Measurements from ENCODE around the gene SBNO2.
"Not testable (repeated sequence)": the region's sequence is repeated elsewhere in the genome, so short reads cannot be mapped to it uniquely, and the experiment has no call there.

Gene SBNO2

GRCh38 chr19:1208830-1209229 is 34.8 kb upstream of the SBNO2 start:
- DNase-seq, result not testable (repeated sequence)

- DNase-seq, result peak in 3 of 4 experiments; percentile 52 to 72 (median 71)
Observed at GRCh38 chr19:1206864-1207450, 32.9 kb upstream of the SBNO2 start.

- DNase-seq, result peak in 2 of 4 experiments; percentile 35 to 55
Observed at GRCh38 chr19:1206150-1206863, 32.2 kb upstream of the SBNO2 start.

GRCh38 chr19:1205114-1206099 is 31.3 kb upstream of the SBNO2 start, which contains the start of gene STK11:
Gene STK11, plus strand, starts transcription at chr19:1205778. Its CDS starts 1,136 bp downstream, at chr19:1206914.
- peak; percentile 99 to 100 (median 100) for DNase-seq

- not testable (repeated sequence) for DNase-seq
Observed at GRCh38 chr19:1200614-1201013, 26.5 kb upstream of the SBNO2 start.

GRCh38 chr19:1199531-1199930 is 25.5 kb upstream of the SBNO2 start:
- no peak for DNase-seq

- DNase-seq, result no peak
Observed at GRCh38 chr19:1189419-1189818, 15.4 kb upstream of the SBNO2 start.

GRCh38 chr19:1183543-1184172 is 9.6 kb upstream of the SBNO2 start:
- DNase-seq, result no peak

GRCh38 chr19:1182727-1183126 is 8.7 kb upstream of the SBNO2 start:
- no peak for DNase-seq

GRCh38 chr19:1182068-1182467 is 8.0 kb upstream of the SBNO2 start:
- DNase-seq, result no peak

- DNase-seq, result no peak
Observed at GRCh38 chr19:1181606-1182005, 7.5 kb upstream of the SBNO2 start.

- peak; percentile 86 to 93 (median 92) for DNase-seq
Observed at GRCh38 chr19:1177322-1178114, 3.5 kb upstream of the SBNO2 start.

GRCh38 chr19:1173159-1173844 is 766 bp downstream of the SBNO2 start:
- DNase-seq, result peak in 2 of 4 experiments; percentile 34 to 54

- DNase-seq, result peak in 1 of 4 experiments; percentile 55
Observed at GRCh38 chr19:1172353-1173158, 1.5 kb downstream of the SBNO2 start.

GRCh38 chr19:1171755-1172352 is 2.2 kb downstream of the SBNO2 start:
- DNase-seq, result no peak

- DNase-seq, result no peak
Observed at GRCh38 chr19:1170938-1171754, 2.9 kb downstream of the SBNO2 start.

- DNase-seq, result no peak
Observed at GRCh38 chr19:1169921-1170885, 3.9 kb downstream of the SBNO2 start.

GRCh38 chr19:1169411-1169791 is 4.7 kb downstream of the SBNO2 start:
- DNase-seq, result no peak
